OCI-M1 (cell line): ENCODE data around the gene HRAS.
A peak's percentile ranks its signal among the peaks of the same experiment; 100 is the strongest.

Source experiments
- DNase-seq: peaks from one replicate; lab custom pipeline; 2025; lab: John Stamatoyannopoulos, UW

The HRAS gene

DNA sequence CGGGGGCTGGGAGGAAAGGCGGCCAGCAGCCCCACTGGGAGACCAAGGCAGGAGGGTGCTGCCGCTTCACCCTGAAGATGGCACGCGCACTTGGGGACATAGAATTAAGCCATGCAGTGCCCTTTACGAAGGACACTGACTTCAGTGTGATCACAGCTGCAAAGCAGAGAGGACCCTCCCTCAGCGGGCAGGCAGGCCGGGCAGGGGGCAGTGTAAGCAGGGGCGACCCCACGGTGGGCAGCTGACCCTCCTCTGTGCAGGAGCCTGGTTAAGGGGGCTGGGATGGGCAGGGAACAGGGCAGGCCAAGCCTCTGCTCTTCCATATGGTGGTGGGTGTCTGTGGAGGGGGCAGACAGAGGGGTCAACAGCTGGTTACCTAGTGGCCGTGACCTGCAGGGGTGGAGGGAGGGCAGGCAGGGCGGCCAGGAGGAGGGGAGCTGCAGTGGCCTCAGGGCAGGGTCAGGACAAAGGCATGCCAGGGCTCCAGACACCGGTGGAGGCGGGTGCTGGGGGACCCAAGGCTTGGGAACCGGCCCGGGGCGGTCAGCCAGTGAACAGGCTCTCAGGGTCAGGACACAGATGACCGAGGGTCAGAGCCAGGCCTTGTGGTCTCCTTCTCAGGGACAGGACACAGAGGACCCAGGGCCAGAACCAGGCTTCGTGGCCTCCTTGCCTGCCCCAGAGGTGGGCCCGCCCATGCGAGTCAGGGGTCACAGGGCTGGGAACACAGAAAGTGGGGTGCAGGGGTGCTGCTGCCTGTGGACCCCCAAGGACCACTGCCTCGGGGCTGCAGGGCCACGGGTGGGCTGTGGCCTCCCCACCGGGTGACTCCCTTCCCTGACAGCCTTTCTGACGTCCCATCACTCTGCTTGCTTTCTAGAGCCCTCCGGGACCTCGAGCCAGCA lies 18.0 kb upstream of the HRAS start:
- DNase-seq: no peak

DNA sequence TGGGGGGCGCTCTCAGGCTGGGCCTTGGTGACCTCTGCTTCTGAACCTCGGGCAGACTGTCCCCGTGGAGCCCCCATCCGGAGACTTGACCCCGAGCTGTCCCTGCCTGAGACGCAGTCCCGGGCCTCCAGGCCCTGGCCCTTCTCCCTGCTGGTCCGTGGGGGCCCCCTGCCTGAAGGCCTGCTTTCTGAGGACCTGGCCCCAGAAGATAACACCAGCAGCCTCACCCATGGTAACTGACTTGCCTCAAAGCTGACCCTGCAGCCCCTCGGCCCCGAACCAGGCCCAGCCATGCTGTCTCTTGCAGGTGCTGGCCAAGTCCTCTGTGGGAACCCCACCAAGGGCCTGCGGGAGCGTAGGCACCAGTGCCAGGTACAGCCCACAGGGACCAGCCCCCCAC lies 16.2 kb upstream of the HRAS start:
- DNase-seq: no peak

DNA sequence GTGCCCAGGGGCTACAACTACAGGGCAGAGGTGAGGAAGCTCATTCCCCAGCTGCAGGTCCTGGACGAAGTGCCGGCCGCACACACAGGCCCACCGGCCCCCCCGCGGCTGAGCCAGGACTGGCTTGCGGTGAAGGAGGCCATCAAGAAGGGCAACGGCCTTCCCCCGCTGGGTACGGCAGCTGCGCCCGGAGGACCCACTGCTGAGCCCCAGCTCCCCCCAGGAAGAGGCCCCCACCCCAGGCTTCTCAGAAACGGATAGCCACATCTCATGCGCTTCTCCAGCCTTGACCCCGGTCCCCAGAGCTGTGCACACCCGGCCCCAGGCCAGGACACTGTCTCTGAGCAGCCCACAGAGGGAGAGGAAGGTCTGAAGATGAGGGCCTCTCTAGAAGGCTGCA lies 15.8 kb upstream of the HRAS start:
- DNase-seq: no peak

DNA sequence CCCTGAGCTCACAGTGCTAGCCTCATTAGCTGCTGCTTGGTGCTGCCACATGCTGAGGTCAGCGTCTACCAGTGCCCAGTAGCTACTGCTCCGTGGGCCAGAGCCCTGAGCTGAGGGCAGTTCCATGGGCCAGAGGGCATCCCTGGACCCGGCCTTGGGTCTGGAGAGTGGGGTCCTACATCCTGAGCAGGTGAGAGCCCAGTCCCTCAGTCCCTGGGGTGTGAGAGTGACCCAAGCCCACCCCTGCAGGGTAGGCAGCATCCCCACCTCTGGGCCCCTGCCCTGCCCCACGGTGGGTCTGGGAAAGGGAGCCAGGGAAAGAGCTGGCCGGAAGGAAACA lies 15.3 kb upstream of the HRAS start:
- no peak for DNase-seq

DNA sequence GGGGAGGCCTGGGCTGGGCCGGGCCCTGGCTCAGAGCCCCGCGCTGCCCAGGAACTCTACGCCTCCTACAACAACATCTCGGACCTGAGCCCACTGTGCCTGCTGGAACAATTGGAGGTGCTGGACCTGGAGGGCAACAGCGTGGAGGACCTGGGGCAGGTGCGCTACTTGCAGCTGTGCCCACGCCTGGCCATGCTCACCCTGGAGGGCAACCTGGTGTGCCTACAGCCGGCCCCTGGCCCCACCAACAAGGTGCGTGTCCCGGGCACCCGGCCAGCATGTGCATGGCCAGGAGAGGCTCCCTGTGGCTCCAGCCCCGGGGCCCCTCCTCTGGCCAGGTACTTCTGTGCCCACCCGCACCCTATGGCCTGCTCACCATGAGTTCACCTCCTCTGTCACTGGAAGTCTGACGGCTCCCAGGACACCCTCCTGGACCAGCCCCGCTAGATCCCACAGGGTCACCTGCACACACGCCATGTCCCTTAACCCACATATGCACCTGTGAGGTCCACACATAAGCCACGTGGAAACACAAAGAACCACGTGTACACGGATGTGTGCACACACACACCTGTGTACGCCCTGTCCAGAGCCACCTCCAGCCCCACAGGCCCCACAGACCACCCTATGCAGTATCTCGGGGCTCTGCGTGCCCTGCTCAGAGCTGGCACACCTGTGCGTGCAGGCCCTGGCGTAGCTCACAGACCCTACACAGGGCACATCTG lies 14.8 kb upstream of the HRAS start:
- DNase-seq: no peak

DNA sequence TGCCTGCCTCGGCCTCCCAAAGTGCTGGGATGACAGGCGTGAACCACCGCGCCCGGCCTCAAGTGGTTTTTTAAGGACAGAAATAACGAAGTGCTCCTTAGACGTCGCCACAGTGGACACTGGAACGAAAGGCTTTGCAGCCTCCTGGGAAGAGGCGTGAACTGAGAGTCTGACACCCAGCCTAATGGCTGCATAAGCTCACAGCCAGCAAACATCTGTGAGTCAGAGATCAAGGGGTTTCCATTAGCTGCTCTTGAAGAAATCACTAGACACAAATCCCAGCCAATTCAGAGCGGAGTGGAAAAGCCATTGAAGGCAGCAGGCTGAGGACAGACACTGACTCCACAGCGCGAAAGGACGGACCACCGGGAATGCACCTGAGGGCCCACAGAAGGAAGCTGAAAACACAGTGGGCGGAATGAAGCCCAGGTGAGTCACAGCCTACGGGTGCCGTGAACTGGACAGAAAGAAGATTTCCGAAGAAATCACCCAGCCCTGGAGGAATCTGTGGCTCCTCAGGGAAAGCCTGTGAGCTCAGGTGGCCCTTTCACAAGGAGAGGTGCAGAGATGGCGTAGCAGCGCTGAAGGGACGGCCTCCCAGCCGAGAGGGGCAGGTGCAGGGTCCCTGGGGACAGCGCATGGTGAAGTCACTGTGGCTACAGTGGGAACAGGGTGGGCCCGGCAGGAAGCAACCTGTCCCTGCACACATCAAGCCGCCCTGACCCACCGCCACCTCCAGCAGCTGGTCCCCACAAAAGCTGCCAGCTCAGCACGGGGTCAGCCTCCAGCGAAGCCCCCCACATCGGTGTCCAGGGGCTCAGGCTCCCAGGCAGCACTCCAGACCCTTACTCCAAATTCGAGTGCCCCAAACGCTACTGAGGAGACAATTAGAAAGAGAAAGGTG lies 13.6 kb upstream of the HRAS start:
- no peak for DNase-seq

DNA sequence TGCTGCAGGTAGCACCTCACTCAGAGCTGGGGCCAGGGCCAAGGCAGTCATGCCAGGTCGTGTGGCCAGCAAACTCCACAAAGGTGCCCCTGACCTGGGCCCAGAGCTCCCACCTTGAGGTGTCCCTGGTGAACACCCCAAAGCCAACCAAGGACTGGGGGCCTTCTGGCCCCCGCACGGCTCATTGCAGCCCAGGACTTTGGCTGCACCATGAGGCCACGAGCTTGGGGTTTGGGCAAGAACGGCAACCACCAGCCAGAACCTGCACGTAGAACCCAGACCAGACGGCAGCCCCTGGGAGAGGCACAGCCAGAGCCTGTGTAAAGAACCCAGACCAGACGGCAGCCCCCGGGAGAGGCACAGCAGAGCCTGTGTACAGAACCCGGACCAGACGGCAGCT lies 9.8 kb upstream of the HRAS start:
- DNase-seq: no peak

DNA sequence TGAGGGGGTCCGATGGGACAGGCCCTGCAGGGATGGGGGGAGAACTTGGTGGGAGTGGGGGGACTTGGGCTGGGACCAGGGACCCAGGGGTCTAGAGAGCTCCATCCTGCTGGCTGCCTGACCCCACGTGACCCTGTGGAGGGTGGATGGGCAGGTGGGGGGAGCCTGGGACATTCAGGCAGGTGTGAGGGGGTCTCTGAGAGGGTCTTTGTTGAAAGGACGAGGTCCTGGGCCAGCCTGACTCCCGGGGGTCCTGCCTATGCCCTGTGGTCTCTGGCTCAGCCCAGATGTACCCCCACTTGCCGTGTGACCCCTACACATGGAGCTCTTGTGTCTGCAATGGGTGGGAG lies 9.4 kb upstream of the HRAS start:
- DNase-seq: no peak

DNA sequence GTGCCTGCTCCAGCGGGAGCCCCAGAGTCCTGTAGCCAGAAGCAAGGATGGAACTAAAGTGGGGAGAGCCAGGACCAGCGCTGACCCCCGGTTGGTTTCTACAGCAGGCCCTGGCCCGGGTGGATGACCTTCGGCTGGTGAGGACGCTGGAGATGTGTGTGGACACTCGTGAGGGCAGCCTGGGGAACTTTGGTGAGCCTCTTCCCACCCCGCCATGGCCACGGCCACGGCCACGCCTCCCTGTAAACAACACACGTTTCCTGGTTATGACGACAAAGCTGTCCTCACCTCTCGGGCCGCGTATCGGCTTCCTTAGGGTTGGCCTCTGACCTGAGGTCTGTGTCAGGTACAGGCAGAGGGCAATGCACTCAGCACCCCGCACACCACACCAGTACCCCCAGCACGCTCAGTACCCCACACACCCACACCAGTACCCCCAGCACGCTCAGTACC lies 6.1 kb upstream of the HRAS start:
- DNase-seq: no peak

DNA sequence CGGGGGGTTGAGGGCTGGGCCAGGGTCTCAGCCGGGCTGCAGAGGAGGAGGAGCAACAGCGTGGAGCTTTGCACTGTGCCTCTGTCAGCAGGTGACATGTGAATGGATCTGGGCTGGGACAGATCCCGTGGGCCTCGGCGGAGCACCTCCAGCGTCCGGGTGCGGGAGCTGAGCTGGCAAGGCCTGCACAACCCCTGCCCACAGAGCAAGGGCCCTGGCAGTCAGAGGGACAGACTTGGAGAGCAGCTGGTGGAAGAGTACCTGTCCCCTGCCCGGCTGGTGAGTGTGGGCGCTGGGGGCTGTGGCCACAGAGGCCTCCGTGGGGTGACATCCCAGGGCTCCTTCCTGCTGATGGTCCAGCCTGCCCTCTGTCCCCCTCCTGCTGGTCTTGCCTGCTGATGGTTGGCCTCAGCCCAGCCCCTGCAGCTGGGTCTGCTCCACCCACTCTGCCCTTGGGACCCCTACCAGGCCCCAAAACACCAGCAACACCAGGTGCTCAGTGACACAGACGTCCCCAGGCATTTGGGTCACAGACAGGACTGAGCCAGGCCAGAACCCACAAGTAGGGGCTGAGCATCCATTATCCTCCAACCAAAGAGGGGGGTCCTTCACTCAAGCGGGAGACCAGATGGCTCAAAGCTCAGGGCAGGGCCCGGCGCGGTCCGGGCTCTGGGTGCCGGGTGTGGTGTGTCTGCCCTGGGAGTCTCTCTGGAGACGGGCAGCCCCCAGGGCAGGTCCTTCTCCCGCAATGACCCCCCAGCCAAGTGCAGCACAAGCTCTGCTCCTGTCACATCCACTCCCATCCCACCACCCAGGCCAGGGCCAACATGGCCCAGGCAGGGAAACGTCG lies 5.4 kb upstream of the HRAS start:
- DNase-seq: no peak

DNA sequence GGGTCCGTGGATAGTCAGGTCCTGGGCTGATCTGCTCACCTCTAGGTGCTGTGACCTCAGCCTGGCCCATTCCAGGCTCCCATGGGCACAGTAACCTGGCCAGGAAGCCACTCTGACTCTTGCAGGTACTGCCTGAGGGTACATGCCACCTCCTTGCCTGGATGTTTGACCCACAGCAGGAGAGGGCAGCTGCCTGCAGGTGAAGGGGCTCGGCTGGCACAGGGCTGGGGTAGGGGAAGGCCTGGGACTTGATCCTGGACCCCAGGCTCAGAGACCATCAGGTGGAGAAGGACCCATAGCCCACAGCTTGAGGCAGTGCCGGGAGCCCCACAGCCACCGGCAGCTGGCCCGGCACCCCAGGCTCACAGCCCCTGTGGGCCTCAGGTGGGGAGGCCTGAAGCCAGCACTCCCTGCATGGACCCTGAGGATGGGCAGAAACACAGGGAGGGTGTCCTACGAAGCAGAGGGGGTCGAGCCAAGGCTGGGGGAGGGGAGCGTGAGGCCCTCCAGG lies 4.7 kb upstream of the HRAS start:
- no peak for DNase-seq

DNA sequence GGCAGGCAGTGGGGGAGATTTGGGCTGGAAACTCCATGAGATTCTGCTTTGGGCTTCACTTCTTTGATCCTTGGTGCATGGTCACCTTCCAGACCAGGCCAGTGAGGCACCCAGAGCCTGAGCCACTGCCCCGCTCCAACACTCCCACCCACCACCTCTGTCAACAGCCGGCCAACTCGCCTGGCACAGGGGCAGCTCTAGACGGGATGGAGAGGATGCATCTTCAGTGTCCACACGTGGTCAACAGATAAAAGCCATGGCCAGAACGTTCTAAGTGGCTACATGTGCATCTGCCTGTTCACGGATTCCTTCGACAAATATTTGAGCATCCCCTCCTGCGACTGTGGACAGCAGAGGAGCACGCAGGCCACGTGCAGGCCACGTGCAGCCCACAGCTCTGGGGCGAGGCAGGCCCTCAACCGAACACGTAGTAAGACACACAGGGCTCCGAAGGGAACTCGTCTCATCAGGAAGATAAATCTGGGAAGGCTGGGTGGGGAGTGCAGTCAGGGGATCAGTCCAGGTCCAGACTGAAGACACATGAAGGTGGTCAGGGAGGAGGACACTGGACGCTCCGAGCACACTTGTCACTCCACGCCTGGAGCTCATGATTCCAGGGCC lies 3.2 kb upstream of the HRAS start:
- no peak for DNase-seq

DNA sequence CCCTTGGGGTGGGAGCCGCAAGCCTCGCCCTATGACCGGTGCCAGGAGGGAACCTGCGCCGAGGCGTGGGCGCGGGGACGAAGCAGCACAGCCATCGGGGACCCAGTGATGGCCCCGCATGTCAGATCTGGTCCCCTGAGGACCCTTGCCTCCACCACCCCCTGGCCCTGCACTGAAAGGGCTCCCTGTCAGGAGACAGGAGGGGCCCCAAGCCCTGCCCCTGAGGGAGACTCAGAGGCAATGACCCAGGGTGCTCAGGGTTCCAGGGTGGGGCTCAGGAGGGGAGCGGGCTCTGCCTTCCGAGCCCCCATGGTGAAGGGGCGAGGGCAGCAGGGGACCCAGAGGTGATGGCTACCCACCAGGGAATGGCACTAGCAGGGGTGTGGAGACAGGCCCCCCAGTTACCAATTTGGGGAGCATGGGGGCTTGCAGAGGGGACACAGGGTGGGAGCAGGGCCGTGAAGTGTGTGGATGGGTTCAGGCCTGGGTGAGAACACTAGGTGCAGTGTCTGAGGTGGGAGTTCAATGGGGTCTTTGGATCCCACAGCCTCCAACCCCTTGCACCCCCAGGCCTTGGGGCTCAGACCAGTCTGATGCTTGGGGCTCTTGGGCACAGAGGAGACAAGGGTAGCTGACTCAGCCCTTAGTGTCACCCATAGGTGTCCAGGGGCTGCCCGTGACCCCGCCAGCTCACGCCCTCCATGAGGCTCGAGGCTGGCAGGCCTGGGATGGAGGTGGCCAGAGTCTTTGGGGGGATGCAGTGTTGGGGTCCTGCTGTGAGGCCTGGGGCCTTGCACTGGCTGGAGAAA lies 2.5 kb upstream of the HRAS start:
- DNase-seq: no peak

DNA sequence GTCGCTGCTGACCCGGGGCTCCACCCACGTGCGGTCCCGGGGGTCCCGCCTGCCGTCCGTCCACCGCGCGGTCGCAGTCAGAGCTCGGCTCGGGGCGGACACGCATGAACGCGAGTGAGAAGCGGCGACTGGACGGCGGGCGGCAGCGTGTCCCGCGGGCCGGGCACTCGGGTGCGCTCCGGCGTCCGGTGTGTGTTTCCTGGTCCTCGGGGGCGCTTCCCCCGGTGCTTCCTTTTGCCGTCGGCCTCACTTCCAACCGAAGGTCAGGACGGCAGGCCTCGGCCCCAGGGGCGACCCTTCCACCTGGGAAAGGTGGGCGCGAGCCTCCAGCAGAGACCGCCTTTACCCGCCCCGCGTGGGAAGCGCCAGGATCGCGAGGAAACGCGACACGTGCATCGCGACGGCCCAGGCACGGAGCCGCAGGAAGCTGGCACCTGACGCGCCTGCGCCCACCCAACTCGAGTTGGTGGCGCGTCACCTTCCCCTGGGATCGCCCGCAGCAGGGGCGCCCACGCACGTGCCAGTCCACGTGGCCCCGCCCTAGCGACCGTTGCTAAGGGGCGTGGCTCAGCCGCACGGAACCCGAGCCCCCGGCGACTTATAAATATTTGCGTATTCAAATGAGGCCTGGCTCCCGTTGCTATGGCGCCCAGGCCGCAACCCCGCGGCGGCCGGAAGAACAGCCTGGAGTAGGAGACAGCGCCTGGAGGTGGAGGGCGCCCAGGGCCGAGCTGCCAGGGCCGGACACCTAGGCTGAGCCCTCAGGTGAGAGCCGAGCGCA lies 1.7 kb upstream of the HRAS start, which contains the start of gene LRRC56:
LRRC56 (plus strand) TSS at position 687 of the 781 bp plus-strand sequence. CDS start 3,158 bp downstream, outside the sequence.
- DNase-seq: peak; percentile 96

DNA sequence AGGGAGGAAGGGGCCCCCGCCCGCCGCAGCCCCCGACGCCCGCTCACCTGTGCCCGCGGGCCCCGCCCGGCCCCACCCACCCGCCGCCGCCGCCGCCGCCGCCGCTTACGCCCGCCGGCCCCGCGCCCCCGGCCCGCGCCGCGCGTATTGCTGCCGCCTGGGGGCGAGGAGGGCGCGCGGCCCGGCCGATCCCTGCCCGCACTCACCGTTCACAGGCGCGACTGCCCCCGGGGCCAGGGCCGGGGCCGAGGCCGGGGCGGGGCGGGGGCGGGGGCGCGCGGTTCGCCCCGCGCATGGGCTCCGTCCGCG lies 212 bp downstream of the HRAS start:
- DNase-seq: no peak

DNA sequence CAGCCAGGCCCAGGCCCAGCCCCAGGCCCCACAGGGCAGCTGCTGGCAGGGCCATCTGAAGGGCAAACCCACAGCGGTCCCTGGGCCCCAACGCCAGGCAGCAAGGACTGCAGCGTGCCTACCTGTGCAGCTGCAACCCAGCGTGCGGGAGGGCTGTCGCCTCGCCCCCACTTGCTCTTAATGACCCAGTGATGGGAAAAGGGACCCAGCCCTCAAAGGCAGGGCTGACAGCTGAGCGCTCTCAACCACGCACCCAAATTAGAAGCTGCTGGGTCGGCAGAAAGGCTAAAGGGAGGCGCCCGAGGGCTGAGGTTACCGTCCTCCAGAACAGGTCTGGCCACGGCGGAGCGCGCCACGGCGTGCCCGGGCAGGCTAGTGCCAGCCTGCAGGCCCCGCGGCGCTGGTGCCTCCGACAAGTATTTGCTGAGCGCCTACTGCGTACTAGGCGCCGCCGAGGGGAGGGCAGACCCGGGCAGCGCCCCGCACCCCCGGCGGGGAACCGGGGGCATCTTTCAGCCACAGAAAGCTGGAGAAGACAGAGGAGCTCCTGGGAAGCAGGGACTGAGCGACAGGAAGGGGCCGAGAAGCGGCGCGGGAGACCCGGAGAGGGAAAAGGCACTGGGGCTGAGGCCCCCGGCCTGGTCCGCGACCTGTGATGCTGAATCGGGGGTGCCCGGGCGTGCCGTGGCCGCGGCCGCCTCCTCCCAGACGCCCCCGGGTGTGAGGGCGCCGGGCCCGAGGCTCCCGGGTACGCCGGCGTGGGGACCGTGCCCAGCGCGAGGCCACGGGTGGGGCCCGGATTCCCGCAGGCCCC lies 773 bp downstream of the HRAS start:
- no peak for DNase-seq

DNA sequence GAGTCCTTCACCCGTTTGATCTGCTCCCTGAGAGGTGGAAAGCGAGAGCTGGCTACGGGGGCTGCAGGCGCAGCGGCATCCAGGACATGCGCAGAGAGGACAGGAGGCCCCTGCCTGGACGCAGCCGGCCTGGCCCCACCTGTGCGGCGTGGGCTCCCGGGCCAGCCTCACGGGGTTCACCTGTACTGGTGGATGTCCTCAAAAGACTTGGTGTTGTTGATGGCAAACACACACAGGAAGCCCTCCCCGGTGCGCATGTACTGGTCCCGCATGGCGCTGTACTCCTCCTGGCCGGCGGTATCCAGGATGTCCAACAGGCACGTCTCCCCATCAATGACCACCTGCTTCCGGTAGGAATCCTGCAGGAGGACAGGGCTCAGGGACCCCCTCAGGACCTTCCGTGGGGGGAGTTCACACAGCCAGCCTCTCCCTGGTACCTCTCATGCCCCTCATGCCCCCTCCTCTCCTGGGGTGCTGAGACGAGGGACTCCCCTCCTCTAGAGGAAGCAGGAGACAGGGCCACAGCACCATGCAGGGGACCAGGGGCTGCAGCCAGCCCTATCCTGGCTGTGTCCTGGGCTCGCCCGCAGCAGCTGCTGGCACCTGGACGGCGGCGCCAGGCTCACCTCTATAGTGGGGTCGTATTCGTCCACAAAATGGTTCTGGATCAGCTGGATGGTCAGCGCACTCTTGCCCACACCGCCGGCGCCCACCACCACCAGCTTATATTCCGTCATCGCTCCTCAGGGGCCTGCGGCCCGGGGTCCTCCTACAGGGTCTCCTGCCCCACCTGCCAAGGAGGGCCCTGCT lies 1.6 kb downstream of the HRAS start:
- no peak for DNase-seq
